Tracheal epithelial cell (primary cell): ENCODE measurements around the gene RSBN1L. TPM values are rescaled to one million over a fixed set of nuclear protein-coding genes. Genes with fewer than 3 reads are reported as not detected.

Experiments
- total RNA-seq: library from RNA; depleted of rRNA; stranded (reverse); fragments of >200 nt; gene quantifications from 2 replicates; pipeline ENCODE4 v1.2.1, GENCODE V29; 2014

RSBN1L gene
- total RNA-seq, result 15.4 and 16.2 TPM in 2 replicates

GRCh38 chr7:77696057-77696642 is at the start of gene RSBN1L:
TSS of gene RSBN1L (plus strand) at chr7:77696459. CDS start at chr7:77696470, 11 bp downstream.

DNA sequence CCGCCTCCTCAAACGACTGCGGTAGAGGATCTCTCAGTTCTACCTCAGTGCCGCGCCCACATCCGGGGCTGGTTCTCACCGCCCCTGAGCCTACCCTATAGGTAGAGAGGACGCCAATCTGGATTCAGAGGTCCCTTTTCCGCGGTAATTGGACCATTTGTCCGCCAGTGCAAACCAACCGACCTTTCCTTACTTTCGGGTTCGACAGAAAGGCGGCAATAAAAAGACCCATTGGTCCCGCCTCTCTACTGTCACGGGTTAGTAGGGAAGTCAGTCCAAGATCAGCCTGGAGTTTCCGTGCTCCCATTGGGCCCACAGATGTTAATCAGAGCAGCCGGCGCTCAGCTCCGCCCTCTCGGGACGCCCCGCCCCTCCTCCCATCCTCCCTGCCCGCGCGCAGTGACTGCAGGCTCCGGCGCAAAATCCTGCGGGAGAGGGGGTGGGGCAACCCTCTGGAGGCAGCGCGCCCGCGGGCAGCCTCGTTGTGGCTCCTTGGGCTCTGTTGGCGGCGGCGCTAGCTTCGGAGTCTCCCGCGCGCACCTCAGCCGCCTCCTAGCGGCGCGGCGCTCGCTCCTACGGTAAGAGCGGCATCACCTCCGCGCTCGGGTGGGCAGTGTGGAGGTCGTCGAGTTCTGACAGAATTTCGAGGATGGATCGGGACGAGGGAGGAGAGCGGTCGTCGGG is 102.3 kb downstream of the RSBN1L start, which contains the start of the genes PHTF2 and TMEM60:
PHTF2 (plus strand) TSS at position 380 of the 684 bp plus-strand sequence.
TMEM60 (minus strand) TSS at position 41 of the 684 bp plus-strand sequence. CDS start 4,061 bp downstream, outside the sequence.

Other genes with a start within 250 kb of the RSBN1L start
- gene PTPN12, start 159.2 kb upstream of the RSBN1L start, total RNA-seq, result 33.5 and 43.6 TPM in 2 replicates
- gene TMEM60, start 102.0 kb downstream of the RSBN1L start, total RNA-seq, result 5.3 and 7.5 TPM in 2 replicates
- gene PHTF2, start 102.3 kb downstream of the RSBN1L start, total RNA-seq, result 8.5 and 9.9 TPM in 2 replicates